Right ventricle myocardium inferior (tissue), 1 donor: Measurements from ENCODE around the gene TTC39A. TPM values are rescaled to one million over a fixed set of nuclear protein-coding genes. Genes with fewer than 3 reads are reported as not detected.

Experiments
- ATAC-seq: fragments of 200-7000 bp; cut with Tn5 transposase; one replicate; pipeline ENCODE4 v1.9.1; 2020; ENCODE audit warnings: mild to moderate bottlenecking, moderate library complexity
- DNase-seq: peaks from one replicate; pipeline ENCODE4 v3.0.0; 2021; ENCODE audit errors: missing footprints
- intact Hi-C: fragments of 100-400 bp; cut with DNase I; formaldehyde crosslinking; loops from one replicate; pipeline ENCODE4 v1.11.0; 2022
- total RNA-seq: library from RNA; stranded (reverse); fragmentation: NEBNext Ultra II Directional; extraction: Animal tissue kit (Norgen Biotek cat#: 25700); gene quantifications from one replicate; pipeline ENCODE4 v1.2.1, GENCODE V29; 2021
- donor health status: DM: no; HTN: yes; CAD: no; lungs with severe emphysema.

Gene TTC39A
- total RNA-seq, 1 donor from 2014 or later, result 22.7 TPM

- intact Hi-C loops, result no loop called here
- ATAC-seq (no peak), DNase-seq (no peak)
Observed at GRCh38 chr1:51302746-51303145, 27.6 kb downstream of the TTC39A start.

GRCh38 chr1:51302270-51302669 lies 28.1 kb downstream of the TTC39A start:
- ATAC-seq (no peak), DNase-seq (no peak)
- intact Hi-C loops, result no loop called here

GRCh38 chr1:51301844-51302162 lies 28.6 kb downstream of the TTC39A start:
- DNase-seq (no peak), ATAC-seq (no peak)
- intact Hi-C loops, result no loop called here

GRCh38 chr1:51301152-51301843 lies 29.1 kb downstream of the TTC39A start:
- intact Hi-C loops, result no loop called here
- ATAC-seq (no peak), DNase-seq (no peak)

GRCh38 chr1:51299981-51300670 lies 30.2 kb downstream of the TTC39A start:
- no peak for DNase-seq
- no peak for ATAC-seq
- intact Hi-C loops, result no loop called here

- ATAC-seq (no peak), DNase-seq (no peak)
- intact Hi-C loops, result no loop called here
Observed at GRCh38 chr1:51299185-51299885, 31.0 kb downstream of the TTC39A start.

- DNase-seq (no peak), ATAC-seq (no peak)
- intact Hi-C loops, result no loop called here
Observed at GRCh38 chr1:51298322-51298705, 32.0 kb downstream of the TTC39A start.

GRCh38 chr1:51297401-51298321 lies 32.7 kb downstream of the TTC39A start:
- DNase-seq, result no peak
- no peak for ATAC-seq
- intact Hi-C loops, result no loop called here

- DNase-seq (peak; percentile 85), ATAC-seq (peak; percentile 85)
- intact Hi-C loops, result no loop called here
Observed at GRCh38 chr1:51296383-51297357, 33.7 kb downstream of the TTC39A start.

- peak; percentile 10 for ATAC-seq
- no peak for DNase-seq
Observed at GRCh38 chr1:51295926-51296325, 34.4 kb downstream of the TTC39A start.

GRCh38 chr1:51294566-51295184 lies 35.7 kb downstream of the TTC39A start:
- ATAC-seq, result no peak
- intact Hi-C loops, result no loop called here

More at GRCh38 chr1:51295926-51296325, 34.4 kb downstream of the TTC39A start:
- intact Hi-C loops, result no loop called here

GRCh38 chr1:51293898-51294515 lies 36.4 kb downstream of the TTC39A start:
- ATAC-seq (no peak), DNase-seq (no peak)

More at GRCh38 chr1:51294566-51295184, 35.7 kb downstream of the TTC39A start:
- no peak for DNase-seq

GRCh38 chr1:51290489-51290847 lies 39.9 kb downstream of the TTC39A start:
- ATAC-seq (no peak), DNase-seq (no peak)
- intact Hi-C loops, result no loop called here

More at GRCh38 chr1:51293898-51294515, 36.4 kb downstream of the TTC39A start:
- intact Hi-C loops, result no loop called here

GRCh38 chr1:51289676-51290488 lies 40.5 kb downstream of the TTC39A start:
- intact Hi-C loops, result loop anchor here (10.0 kb wide), 1 partner anchor 95 kb away; no protein-coding TSS in a partner anchor
- no peak for DNase-seq
- no peak for ATAC-seq

GRCh38 chr1:51288578-51288977 lies 41.8 kb downstream of the TTC39A start:
- no peak for ATAC-seq
- DNase-seq, result no peak
- intact Hi-C loops, result loop anchor here (10.0 kb wide), 1 partner anchor 94 kb away; no protein-coding TSS in a partner anchor

GRCh38 chr1:51287966-51288365 lies 42.4 kb downstream of the TTC39A start:
- intact Hi-C loops, result loop anchor here (10.0 kb wide), 1 partner anchor 93 kb away; no protein-coding TSS in a partner anchor
- no peak for ATAC-seq

More at GRCh38 chr1:51287966-51288365, 42.4 kb downstream of the TTC39A start:
- no peak for DNase-seq
